BJ (cell line): ENCODE measurements around the gene CNTN5. TPM values are rescaled to one million over a fixed set of nuclear protein-coding genes. Genes with fewer than 3 reads are reported as not detected.

Experiments used
- CTCF ChIA-PET: fragments of 350-600 bp; formaldehyde crosslinking; extraction: SDS; loops from one replicate; lab custom pipeline; 2021; ENCODE audit warnings: antibody characterized with exemption, inconsistent platforms; lab: Yijun Ruan, JAX
- POLR2A ChIA-PET: fragments of 300-600 bp; sonication (Branson Sonifier 250); formaldehyde crosslinking; extraction: SDS; loops from one replicate; lab custom pipeline; 2021; ENCODE audit warnings: antibody characterized with exemption; lab: Charles Lee
- DNase-seq: peaks from one replicate; pipeline ENCODE4 v3.0.0-alpha.2; 2011; ENCODE audit warnings: low read depth
- H3K27me3 ChIP-seq: 2 replicates; pipeline ENCODE4 v1.6.0; 2011; ENCODE audit warnings: low read length; ENCODE audit not compliant: control insufficient read depth, insufficient read depth
- H3K36me3 ChIP-seq: 2 replicates; pipeline ENCODE4 v1.5.1; 2011; ENCODE audit warnings: low read length; ENCODE audit not compliant: control insufficient read depth, insufficient read depth
- H3K4me3 ChIP-seq: 2 replicates; pipeline ENCODE4 v1.5.1; 2011; ENCODE audit warnings: low read depth, mild to moderate bottlenecking, control low read depth, low read length
- CTCF ChIP-seq: IDR thresholded peaks from 2 replicates; pipeline ENCODE4 v1.5.1; 2011; ENCODE audit warnings: low read depth, mild to moderate bottlenecking, control low read depth, inconsistent platforms, low read length, moderate library complexity; ENCODE audit not compliant: insufficient read depth
- polyA plus RNA-seq: library from polyadenylated mRNA; depleted of rRNA; stranded (reverse); fragments of >200 nt; gene quantifications from 2 replicates; pipeline ENCODE4 v1.2.3, GENCODE V29; 2011

The CNTN5 gene
- polyA plus RNA-seq, 1 experiment: not detected

- H3K4me3 ChIP-seq: no peak overlapping the region
- DNase-seq: no peak
- TF ChIP-seq CTCF: no peak
- no peaks in the 10 kb centered on the region for H3K27me3 ChIP-seq
- no peaks in the 10 kb centered on the region for H3K36me3 ChIP-seq
- ChIA-PET CTCF (interaction anchor here (0.6 kb wide), 1 partner anchor 428 kb away, joined by 3 read pairs; no protein-coding TSS in a partner anchor), POLR2A (no interaction called here)
Observed at GRCh38 chr11:99670067-99670676, 649.4 kb downstream of the CNTN5 start.

DNA sequence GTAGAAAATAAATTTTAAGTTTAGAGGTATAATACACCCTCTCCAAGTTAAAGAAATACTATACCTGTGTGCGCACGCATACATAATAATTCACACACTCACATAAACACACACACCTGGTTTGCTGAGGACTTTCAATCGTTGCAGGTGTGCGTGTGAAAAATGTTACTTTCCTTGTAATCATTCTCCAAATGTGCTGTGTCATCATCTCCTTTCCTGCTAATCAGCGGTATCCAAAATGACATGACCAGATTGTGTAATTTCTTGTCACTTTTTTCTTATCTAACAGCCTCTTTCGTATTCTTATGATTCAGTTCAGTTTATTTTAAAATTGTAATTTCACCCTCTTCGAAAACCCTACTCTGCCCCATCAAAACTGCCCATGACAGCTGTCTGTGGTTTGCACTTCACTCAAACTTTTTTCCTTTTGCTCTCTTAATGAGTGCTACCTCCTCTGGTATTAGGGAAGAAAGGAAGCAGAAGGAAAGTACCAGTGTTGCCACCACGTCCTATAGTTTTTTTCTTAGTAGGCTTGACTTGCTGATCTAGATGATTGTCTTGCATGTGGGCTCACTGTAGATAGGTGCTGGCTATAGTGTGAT lies 651.2 kb downstream of the CNTN5 start:
- Histone ChIP-seq H3K27me3 (no peaks in the 10 kb centered on the region), H3K36me3 (no peaks in the 10 kb centered on the region), H3K4me3 (no peak overlapping the region)
- CTCF ChIA-PET: no interaction called here
- POLR2A ChIA-PET: no interaction called here
- DNase-seq: no peak
- TF ChIP-seq CTCF: no peak

DNA sequence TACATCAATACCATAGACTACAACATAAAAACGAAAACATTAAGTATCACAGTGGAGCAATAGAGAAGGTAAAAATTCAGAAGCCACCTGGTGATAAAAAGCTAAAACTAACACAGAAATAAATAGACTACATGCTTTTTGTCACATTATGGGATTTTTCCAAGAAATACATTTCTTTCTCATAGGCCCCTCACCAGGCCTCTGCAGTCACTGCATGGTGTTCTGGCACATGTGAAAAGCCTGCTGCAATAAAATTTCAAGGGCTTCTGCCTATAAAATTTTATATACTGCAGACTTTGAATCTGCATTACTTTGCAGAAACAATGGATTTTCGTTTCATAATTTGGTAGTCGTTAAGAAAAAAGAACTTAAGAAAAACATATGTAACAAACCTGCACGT lies 655.5 kb downstream of the CNTN5 start:
- H3K27me3 ChIP-seq: no peaks in the 10 kb centered on the region
- no peak overlapping the region for H3K4me3 ChIP-seq
- H3K36me3 ChIP-seq: no peaks in the 10 kb centered on the region
- ChIA-PET POLR2A (no interaction called here), CTCF (no interaction called here)
- TF ChIP-seq CTCF: no peak
- no peak for DNase-seq

DNA sequence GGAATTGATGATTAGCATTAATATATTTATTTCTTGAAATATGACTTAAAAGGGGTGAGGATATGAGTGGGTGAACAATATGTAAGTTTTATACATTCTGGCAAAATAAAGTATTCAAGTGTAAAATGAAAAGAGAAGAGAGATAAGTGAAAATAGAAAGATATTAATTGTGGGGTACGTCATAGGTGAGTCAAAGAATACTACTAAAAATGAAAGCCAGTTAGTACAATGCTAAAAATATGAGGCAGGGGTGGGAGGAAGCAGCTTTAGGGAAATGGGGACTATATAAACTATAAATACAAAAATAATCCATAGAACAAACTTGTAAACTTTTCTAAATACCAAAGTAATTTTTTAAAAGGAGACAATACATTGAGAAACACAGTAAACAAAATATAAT lies 661.4 kb downstream of the CNTN5 start:
- ChIA-PET CTCF (no interaction called here), POLR2A (no interaction called here)
- Histone ChIP-seq H3K36me3 (no peaks in the 10 kb centered on the region), H3K27me3 (no peaks in the 10 kb centered on the region), H3K4me3 (no peak overlapping the region)
- no peak for TF ChIP-seq CTCF
- no peak for DNase-seq

- Histone ChIP-seq H3K4me3 (no peak overlapping the region), H3K36me3 (no peaks in the 10 kb centered on the region), H3K27me3 (no peaks in the 10 kb centered on the region)
- no peak for TF ChIP-seq CTCF
- DNase-seq: no peak
- CTCF ChIA-PET: no interaction called here
- POLR2A ChIA-PET: no interaction called here
Observed at GRCh38 chr11:99682646-99683045, 661.9 kb downstream of the CNTN5 start.
